GM12878 (cell line): ENCODE measurements around the gene SVIL. TPM values are rescaled to one million over a fixed set of nuclear protein-coding genes. Genes with fewer than 3 reads are reported as not detected.

Experiments used
- ATAC-seq: fragments of 200-7000 bp; cut with Tn5 transposase; 3 replicates; pipeline ENCODE4 v1.9.1; 2020; ENCODE audit warnings: mild to moderate bottlenecking, moderate library complexity
- BruUV-seq: library from RNA; stranded (reverse); fragments of 400-500 nt; replicated peaks from 2 replicates; lab custom pipeline; 2021; lab: Mats Ljungman, UMichigan
- CTCF ChIA-PET: fragments of 300-600 bp; sonication (Branson Sonifier 250); formaldehyde crosslinking; extraction: SDS; loops from one replicate; lab custom pipeline; 2021; ENCODE audit warnings: inconsistent platforms; lab: Yijun Ruan, JAX
- POLR2A ChIA-PET: fragments of 350-600 bp; formaldehyde crosslinking; extraction: SDS; loops from one replicate; lab custom pipeline; 2021; ENCODE audit warnings: inconsistent platforms; lab: Charles Lee
- RAD21 ChIA-PET: fragments of 300-600 bp; sonication (Branson Sonifier 250); formaldehyde crosslinking; loops from one replicate; lab custom pipeline; 2023; ENCODE audit warnings: antibody characterized with exemption; ENCODE audit not compliant: unreplicated experiment; lab: Charles Lee
- SMC1A ChIA-PET: fragments of 300-600 bp; sonication (Branson Sonifier 250); formaldehyde crosslinking; loops from one replicate; lab custom pipeline; 2023; ENCODE audit not compliant: unreplicated experiment, uncharacterized antibody; lab: Charles Lee
- DNase-seq: peaks from one replicate; pipeline ENCODE4 v3.0.0-alpha.2; 2011; ENCODE audit warnings: low read depth, low spot score
- FAIRE-seq: peaks from 3 replicates; lab custom pipeline; 2011; peaks lifted over from hg19 to GRCh38; lab: Jason Lieb, UNC
- H2AFZ ChIP-seq: 2 replicates; pipeline ENCODE4 v1.6.0; 2011; ENCODE audit warnings: low read depth, low read length, control low read depth; ENCODE audit not compliant: control insufficient read depth
- H3K27ac ChIP-seq: 2 replicates; pipeline ENCODE4 v1.5.1; 2011; ENCODE audit warnings: control low read depth; ENCODE audit not compliant: control insufficient read depth, insufficient read depth
- H3K27me3 ChIP-seq, 2 experiments: replicated peaks in 1 of 2; 2 replicates each; pipeline versions ENCODE4 v1.6.0 to v1.6.1; 2011; ENCODE audit warnings: low read length in 1 of 2; ENCODE audit not compliant: control insufficient read depth in 2 of 2, insufficient read depth in 2 of 2
- H3K36me3 ChIP-seq, 2 experiments: 2 replicates each; pipeline ENCODE4 v1.5.1; 2011; ENCODE audit warnings: low read length in 1 of 2; ENCODE audit not compliant: control insufficient read depth in 2 of 2, insufficient read depth in 2 of 2
- H3K4me1 ChIP-seq: 2 replicates; pipeline ENCODE4 v1.6.1; 2011; ENCODE audit warnings: mild to moderate bottlenecking, low read length, moderate library complexity, mixed read lengths; ENCODE audit not compliant: control insufficient read depth, insufficient read depth
- H3K4me2 ChIP-seq: 2 replicates; pipeline ENCODE4 v1.6.0; 2011; ENCODE audit warnings: control low read depth; ENCODE audit not compliant: control insufficient read depth, insufficient read depth
- H3K4me3 ChIP-seq: fragments of 200-600 bp; sonication (generic); 2 replicates; pipeline ENCODE4 v1.5.1; 2016
- H3K79me2 ChIP-seq: 2 replicates; pipeline ENCODE4 v1.6.0; 2011; ENCODE audit warnings: low read length; ENCODE audit not compliant: control insufficient read depth, insufficient read depth
- H3K9ac ChIP-seq: 2 replicates; pipeline ENCODE4 v1.8.0; 2011; ENCODE audit warnings: low read length, control low read depth, mixed read lengths; ENCODE audit not compliant: control insufficient read depth, insufficient read depth
- H3K9me3 ChIP-seq: replicated peaks from 3 replicates; pipeline ENCODE4 v1.5.1; 2011; ENCODE audit warnings: mild to moderate bottlenecking, low read length; ENCODE audit not compliant: control insufficient read depth, insufficient read depth
- H4K20me1 ChIP-seq: 2 replicates; pipeline ENCODE4 v1.6.0; 2011; ENCODE audit not compliant: control insufficient read depth, insufficient read depth
- EGR1 ChIP-seq, 2 experiments: IDR thresholded peaks; 1 replicate in 1 of 2; 2 replicates in 1 of 2; pipeline ENCODE4 v1.6.1; 2011 to 2012; ENCODE audit warnings: low read depth in 2 of 2, low read length in 2 of 2, borderline replicate concordance in 1 of 2, mild to moderate bottlenecking in 1 of 2, moderate library complexity in 1 of 2
- PAX8 ChIP-seq: fragments of 450-650 bp; IDR thresholded peaks from 2 replicates; pipeline ENCODE4 v1.6.1; 2017; ENCODE audit warnings: mild to moderate bottlenecking, moderate library complexity
- POU2F2 ChIP-seq: IDR thresholded peaks from 3 replicates; pipeline ENCODE4 v1.6.1; 2011; ENCODE audit warnings: low read depth, mild to moderate bottlenecking, low read length, borderline replicate concordance
- in situ Hi-C: fragments of 300-500 bp; cut with MboI; formaldehyde crosslinking; loops from 9 replicates; pipeline ENCODE4 v1.14.3; 2018; ENCODE audit warnings: mixed read lengths
- intact Hi-C: fragments of 100-400 bp; cut with micrococcal nuclease; formaldehyde crosslinking; loops from one replicate; pipeline ENCODE4 v1.14.2; 2022; ENCODE audit not compliant: unreplicated experiment
- polyA plus RNA-seq, 11 experiments: library from polyadenylated mRNA; depleted of rRNA in 4 of 11; unstranded in 6 of 11; stranded (reverse) in 5 of 11; fragments of >200 nt; fragmentation: Nextera tagmentation in 4 of 11; fragmentation: Illumina TruSeq in 1 of 11; extraction: Ambion mirVana in 4 of 11; extraction: Trizol in 1 of 11; gene quantifications; 1 replicate in 1 of 11; 2 replicates in 10 of 11; pipeline versions ENCODE4 v1.2.1 to v1.2.3, GENCODE V29; 2011 to 2016; ENCODE audit warnings: inconsistent platforms in 2 of 11, missing spikeins in 2 of 11, low read depth in 1 of 11
- total RNA-seq, 4 experiments: library from RNA; depleted of rRNA in 3 of 4; stranded (reverse); fragments of >200 nt in 3 of 4; fragmentation: Illumina TruSeq in 1 of 4; extraction: Trizol in 1 of 4; gene quantifications; 2 replicates each; pipeline versions ENCODE4 v1.2.1 to v1.2.3, GENCODE V29; 2013 to 2021
- TF ChIP-seq, protein P1 (sequence below): fragments of 450-650 bp; IDR thresholded peaks from 2 replicates; pipeline ENCODE4 v1.6.1; 2017; ENCODE audit warnings: mild to moderate bottlenecking, moderate library complexity

SVIL gene
- total and polyA plus RNA-seq, 10 of the 15 experiments (the other 5 are each of a cell fraction or from before 2014, with no cell fraction given) = 0.22 to 1.9 (median 0.87) TPM

DNA sequence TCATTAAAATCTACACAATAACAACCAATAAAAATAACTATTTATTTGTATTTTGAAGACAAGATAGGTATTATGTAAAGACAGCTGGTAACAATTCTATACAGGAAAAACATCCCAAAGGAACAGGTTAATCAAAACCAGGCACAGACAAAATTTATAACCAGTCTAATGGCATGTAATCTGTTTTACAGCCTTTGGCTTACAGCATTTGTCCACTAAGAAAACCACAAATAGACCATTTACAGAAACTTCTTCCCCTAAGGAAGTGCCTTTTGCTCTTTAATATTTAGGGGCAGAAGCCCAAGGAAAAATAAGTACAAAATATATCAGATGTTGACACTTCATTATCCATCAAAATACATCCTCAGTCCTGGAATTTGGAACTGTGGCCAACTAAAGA lies 65.0 kb downstream of the SVIL start:
- Histone ChIP-seq H2AFZ (no peak overlapping the region), H3K27ac (no peak overlapping the region), H3K4me3 (no peak overlapping the region), H4K20me1 (no peaks in the 10 kb centered on the region), H3K9ac (no peak overlapping the region), H3K4me1 (no peaks in the 10 kb centered on the region), H3K36me3 (no peaks in the 10 kb centered on the region), H3K4me2 (no peak overlapping the region), H3K9me3 (no peaks in the 10 kb centered on the region), H3K79me2 (no peaks in the 10 kb centered on the region), H3K27me3 (no peaks in the 10 kb centered on the region)
- no peak for ATAC-seq
- RAD21 ChIA-PET = no interaction called here
- intact Hi-C loops (no loop called here), in situ Hi-C loops (no loop called here)
- SMC1A ChIA-PET = interaction anchor here (0.9 to 1.1 kb wide), 3 partner anchors 11 to 164 kb away, joined by 3 to 4 read pairs (median 3); no protein-coding TSS in a partner anchor
- TF ChIP-seq PAX8 (no peak), EGR1 (IDR thresholded peaks at IDR 0.05; ENCODE audit: borderline replicate concordance in 1 of 2, low read depth in 2 of 2, low read length in 2 of 2) (no peak), POU2F2 (no peak)
- TF ChIP-seq, protein P1, sequence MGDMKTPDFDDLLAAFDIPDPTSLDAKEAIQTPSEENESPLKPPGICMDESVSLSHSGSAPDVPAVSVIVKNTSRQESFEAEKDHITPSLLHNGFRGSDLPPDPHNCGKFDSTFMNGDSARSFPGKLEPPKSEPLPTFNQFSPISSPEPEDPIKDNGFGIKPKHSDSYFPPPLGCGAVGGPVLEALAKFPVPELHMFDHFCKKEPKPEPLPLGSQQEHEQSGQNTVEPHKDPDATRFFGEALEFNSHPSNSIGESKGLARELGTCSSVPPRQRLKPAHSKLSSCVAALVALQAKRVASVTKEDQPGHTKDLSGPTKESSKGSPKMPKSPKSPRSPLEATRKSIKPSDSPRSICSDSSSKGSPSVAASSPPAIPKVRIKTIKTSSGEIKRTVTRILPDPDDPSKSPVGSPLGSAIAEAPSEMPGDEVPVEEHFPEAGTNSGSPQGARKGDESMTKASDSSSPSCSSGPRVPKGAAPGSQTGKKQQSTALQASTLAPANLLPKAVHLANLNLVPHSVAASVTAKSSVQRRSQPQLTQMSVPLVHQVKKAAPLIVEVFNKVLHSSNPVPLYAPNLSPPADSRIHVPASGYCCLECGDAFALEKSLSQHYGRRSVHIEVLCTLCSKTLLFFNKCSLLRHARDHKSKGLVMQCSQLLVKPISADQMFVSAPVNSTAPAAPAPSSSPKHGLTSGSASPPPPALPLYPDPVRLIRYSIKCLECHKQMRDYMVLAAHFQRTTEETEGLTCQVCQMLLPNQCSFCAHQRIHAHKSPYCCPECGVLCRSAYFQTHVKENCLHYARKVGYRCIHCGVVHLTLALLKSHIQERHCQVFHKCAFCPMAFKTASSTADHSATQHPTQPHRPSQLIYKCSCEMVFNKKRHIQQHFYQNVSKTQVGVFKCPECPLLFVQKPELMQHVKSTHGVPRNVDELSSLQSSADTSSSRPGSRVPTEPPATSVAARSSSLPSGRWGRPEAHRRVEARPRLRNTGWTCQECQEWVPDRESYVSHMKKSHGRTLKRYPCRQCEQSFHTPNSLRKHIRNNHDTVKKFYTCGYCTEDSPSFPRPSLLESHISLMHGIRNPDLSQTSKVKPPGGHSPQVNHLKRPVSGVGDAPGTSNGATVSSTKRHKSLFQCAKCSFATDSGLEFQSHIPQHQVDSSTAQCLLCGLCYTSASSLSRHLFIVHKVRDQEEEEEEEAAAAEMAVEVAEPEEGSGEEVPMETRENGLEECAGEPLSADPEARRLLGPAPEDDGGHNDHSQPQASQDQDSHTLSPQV = no peak
- POLR2A ChIA-PET = no interaction called here
- BruUV-seq = no TSS peak
- no peak for DNase-seq
- CTCF ChIA-PET = interaction anchor here (1.1 to 4.7 kb wide), 6 partner anchors 10 to 177 kb away, joined by 3 to 27 read pairs (median 4); no protein-coding TSS in a partner anchor
- no peak for FAIRE-seq
